HG02852 (cell line): Measurements from ENCODE around the gene NUDT12.

Experiments
- ATAC-seq: cut with Tn5 transposase; IDR thresholded peaks from one replicate; pipeline ENCODE4 v1.9.1; 2021; ENCODE audit warnings: mild to moderate bottlenecking, moderate library complexity; ENCODE audit not compliant: unreplicated experiment

Gene NUDT12

DNA sequence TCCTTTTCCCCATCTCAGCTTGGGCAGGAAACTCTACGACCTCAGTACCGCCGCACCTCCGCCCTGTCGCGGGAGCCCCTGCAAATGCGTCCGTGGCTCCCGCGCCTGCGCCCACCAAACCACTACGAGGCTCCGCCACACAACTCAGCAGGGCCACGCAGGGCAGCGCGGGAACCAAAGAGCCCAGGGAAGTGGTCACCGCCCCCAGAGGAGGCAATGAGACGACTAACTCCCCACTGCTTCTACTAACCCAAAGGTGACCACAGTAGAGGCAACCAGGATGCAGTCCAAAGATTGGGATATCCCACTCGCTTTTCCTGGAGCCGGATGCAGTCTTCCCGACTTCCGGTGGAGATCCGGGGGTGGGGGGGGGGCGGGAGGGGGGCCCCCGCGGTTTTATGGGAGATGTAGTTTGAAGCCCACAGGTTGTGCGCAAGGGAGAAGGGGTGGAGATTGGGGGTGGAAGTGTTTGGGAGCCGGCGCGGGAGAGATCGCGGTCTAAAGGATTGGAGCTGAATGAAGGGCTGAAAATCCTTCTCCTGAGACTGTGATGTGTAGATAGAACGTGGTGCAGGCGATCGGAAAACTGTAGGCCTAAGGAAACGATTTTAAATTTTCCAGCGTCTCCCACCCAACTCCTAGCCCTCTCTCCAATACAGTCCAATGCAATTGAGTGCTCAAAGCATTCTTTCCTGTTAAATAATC is at the start of gene NUDT12:
NUDT12 (minus strand) TSS at position 337 of the 705 bp plus-strand sequence. CDS start 2,541 bp downstream, outside the sequence.
- peak; percentile 90 for ATAC-seq

DNA sequence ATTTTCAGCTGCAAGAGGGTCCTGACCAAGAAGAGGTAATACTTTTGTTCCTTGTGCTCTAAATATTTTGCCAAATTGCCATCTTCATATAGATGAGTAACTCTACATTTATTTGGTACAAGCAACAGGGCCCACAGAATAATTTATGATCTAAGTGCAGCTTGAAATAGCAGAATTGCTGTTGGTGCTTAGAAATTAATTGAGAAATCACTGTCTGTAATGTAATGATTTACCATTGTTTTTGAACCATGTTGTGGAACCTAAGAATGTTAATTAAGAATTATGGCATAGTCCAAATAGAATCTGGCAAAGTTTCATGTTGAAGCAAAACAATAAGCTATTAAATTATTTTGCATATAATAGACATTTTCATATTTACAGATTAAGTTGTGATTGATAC is 44.8 kb upstream of the NUDT12 start:
- no peak for ATAC-seq

DNA sequence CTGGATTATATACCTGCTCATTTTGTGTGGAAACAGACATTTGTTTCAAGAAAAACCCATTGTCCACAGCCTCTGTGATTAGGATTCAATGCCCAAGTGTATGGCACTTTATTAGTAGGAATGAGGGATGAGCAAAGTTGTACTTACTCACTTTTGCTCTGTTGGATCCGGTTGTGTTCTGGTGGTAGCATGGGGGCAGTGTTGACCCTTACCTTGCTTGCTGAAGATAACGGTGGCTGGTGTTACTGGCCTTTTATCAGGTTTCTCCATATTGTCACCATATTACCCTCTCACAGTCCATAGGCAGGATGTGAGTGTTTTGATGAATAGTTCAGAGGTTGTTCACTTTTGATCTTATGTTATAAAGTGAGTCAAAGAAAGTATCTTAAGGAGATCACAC is 42.7 kb upstream of the NUDT12 start:
- no peak for ATAC-seq

DNA sequence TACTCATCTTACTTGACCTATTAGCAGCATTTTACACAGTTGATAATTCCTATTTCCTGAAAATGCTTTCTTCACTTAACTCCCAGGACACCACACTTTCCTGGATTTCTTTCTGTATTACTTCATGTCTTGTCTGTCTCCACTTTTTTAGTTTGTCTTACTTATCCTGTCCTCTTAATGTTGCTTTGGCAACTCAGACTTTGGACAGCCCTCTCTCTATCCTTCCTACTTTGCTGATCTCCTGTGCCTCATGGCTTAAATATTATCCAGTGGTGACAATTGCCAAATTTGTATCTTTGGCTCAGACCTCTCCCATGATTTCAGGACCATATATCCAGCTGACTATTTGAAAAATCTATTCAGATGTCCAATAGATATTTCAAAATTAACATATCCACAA is 39.8 kb upstream of the NUDT12 start:
- no peak for ATAC-seq

DNA sequence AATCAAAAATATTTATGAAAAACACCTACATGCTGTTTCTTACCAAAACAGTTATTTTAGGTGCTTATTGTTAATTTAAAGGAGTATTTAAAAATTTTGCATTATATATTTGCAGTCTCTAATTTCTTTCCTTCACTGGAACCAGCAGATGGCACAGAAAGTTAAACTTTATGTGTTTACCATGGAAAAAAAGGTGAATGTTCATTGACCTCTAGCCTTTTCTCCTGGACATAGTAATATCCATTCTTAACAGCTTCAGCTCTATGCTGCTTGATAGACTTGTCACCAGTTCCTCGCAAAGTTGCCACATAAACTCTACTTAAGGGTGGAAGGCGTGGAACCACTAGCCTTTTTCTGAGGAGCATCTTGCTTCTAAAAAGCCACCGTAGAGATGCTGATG is 38.7 kb upstream of the NUDT12 start:
- ATAC-seq, result no peak

DNA sequence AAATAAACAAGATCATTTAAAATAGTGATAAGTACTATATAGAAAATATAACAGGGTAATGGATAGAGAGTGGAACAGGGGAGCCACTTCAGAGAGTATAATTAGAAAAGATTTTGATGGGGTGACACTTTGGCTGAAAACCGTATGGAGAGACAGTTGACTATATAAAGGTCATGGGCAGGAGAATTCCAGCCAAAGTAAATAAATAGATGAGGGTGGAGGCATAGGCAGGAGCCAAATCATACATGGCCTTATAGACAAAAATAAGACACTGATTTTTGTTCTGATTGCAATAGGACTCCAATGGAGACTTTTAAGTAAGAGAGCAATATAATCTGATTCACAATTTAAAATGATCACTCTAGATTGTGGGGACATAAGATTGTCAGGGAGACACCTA is 37.5 kb upstream of the NUDT12 start:
- no peak for ATAC-seq

DNA sequence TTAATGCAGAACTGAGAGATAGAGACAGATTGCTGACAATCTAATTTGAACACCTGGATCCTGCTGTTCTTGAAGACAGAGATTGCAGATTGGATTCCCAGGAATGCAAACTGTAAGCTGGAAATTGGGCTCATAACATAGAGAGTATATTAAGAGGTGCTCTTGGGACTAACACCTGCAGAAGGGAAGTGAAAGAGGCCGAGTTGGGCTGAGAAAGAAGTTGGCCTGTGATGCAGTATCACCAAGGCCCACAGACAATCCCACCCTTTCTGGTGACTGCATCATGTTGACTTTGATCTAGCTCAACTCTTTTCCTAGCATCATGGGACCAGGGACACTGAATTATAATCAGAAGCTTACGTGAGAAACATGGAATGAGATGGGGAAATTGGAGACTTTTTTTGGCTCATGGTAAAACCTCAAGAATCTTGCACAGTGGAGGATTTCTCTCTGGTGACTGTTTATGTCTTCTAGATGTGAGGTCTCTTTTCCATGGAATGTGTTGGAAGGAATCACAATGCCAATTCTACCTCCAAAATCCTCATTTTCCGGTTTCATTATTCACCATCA is 36.5 kb upstream of the NUDT12 start:
- no peak for ATAC-seq

DNA sequence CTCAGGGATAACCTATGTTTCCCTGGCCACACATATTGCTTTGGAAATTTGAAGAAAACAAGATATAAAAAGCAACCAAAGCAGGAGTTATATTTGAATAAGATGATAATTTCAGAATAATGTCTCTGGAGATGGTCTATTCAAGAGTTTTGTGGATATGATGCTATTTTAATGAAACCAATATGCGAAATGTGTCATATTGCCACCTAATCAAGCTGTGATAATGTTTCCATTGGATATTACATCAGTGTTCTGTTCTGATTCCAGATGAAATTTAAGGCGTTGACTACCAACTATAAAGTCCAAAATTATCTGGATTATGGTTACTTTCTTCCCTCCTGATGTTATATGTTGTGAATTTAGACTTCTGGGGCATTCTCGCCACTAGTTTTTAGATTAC is 27.6 kb upstream of the NUDT12 start:
- ATAC-seq, result no peak

DNA sequence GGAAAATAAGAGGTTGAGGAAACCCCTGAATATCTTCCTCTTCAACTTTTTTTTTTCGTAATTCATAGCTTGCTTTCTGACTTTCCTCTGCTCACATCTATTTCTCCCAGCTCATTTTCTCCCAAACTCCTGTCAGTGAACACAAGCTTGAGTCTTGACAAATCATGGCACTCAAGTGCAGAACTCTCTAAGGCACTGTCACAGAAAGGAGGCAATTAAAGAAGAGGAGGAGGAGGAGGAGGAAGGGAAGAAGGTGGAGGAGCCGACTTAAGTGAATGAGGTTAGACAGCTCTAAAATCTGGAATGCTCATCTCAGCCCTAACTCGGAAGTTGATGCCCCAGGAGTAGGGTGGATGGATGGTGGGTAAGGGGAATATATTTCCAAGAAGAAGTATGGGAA is 27.2 kb upstream of the NUDT12 start:
- ATAC-seq, result no peak

DNA sequence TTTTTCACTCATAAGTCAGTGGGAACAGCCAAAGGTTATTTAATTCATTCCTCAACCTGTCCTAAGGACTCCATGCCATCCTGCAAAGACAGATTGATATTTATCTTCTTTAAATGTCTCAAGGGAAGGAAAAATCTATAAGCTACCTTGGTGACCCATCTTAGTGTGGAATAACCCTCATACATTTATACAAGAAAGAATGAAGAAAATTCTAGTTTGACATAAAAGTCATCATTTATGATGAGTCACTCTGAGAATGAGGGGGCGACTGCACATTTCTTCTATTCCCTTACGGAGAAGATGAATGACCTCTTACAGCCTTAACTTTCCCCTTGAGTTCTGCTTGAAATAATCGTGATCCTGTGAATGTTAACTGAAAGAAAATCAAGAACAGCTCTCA is 26.8 kb upstream of the NUDT12 start:
- no peak for ATAC-seq

DNA sequence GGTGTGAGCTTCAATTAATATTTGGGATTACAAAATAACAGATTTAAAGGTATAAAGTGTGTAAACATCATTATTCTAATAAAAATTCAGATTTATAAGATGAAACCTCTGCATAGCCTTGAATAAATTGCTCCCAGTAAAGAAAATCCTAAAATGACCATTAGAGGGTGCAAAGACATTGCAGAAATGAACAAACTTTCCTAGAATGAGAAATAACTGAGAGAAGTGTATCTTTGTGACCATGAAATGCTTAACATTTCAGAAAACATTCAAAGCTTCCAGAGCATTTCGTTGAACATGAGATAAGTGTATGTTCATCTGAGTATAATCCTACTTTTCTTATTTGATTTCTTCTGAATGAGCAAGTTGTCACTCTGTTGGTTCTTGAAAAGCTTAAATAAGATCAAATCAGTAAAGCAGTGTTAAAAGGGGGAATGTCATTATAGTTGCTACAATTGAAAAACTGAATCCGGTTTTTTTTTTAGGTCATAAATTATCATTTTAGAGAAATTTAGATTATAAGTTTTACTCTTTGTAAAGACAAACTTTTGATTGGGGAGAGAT is 24.7 kb upstream of the NUDT12 start:
- no peak for ATAC-seq

DNA sequence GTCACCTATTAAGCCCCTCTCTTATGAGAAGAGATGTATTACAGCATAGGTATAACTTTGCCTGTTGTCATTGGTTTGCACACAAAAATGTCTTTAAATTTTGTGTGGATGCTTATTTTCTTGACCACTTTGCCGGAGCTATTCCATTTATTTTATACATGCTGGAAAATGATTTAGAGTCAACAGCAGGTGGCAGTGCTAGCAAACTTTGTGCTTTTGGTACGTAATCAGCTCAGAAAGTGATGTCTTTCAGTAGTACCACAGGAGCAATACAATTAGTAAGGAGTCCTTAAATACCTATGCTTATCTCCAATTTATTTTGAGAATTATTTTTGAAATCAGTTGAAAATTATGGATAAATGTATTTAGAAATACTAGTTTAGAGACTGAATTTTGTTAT is 19.8 kb upstream of the NUDT12 start:
- no peak for ATAC-seq

DNA sequence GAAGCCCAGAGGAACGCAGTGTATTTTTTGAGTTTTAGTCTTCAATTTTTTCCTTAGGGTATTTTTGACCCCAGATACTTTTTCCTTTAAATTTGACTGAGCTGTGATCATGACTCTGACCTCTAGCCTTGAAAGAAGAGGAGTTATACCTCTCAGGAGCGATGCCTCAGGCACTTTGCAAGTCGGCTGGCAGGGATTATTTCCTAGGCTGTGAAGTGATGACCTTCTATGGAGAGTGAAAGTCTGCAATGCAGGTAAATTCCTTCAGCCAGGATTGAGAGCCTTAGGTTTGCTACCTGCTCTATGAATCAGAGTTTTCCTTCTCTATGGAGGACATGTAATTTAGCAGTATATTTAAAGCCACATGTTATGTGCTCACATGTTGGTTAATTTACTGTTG is 10.8 kb upstream of the NUDT12 start:
- no peak for ATAC-seq

DNA sequence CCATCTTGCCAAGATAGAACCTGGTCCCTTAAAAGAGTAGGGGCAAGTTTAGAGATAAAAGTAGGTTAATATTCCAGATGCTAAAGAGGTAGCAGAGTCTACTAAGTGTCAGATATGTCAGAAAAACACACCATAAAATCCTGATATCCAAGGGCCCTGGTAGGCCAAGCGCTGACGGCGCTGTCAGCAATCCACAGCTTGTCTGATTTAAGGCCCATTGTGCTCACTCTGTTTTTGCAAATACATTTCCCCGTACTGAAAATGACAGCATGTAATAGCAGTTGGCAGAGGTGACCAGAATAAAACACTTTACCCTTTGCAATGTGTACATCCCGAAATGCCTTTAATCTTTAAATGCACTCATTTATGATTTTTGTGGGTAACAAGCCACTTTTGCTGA is 9.9 kb upstream of the NUDT12 start:
- no peak for ATAC-seq

DNA sequence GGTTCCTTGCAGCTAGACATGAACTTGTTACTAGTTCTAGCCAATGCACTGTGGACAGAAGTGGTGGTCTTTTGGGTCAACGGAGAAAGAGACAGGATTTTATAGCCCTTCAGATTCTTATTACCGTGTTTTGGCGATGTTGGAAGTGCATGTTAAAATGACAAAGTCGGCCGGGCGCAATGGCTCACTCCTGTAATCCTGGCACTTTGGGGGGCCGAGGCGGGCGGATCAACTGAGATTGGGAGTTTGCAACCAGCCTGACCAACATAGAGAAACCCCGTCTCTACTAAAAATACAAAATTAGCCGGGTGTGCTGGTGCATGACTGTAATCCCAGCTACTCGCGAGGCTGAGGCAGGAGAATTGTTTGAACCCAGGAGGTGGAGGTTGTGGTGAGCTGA is 9.1 kb upstream of the NUDT12 start:
- no peak for ATAC-seq

DNA sequence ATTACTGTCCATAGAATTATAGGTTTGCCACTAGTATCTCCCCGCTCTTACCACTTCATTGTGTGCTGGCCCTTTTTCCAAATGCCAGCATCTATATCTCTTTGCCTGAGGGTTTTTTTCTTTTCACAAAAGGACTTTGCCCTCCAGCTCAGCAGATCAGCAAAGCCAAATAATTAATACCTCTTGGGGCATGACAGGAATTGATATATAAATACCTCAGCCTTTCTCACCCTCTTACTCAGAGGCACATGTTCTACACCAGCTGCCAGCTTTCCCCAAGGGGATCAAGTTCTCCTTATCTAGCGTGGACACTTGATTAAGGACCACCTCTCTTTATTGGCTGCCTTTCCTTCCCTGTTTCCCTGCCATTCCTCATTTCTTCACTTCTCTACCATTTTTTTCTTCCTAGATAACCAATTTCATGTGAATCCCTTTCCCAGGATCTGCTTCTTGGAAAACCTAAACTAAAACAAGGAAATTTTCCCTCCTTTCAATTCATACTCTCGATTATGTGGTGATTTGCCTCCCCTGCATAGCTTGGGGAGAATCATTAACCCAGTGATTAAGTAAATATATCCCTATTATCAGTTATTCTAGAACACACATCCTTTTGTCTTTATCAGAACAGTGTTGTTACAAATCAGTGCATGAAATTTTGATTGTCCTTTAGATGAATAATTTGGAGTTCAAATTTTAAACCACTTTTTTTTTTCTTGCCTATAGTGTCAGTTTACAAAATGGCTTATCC is 6.9 kb upstream of the NUDT12 start:
- no peak for ATAC-seq

DNA sequence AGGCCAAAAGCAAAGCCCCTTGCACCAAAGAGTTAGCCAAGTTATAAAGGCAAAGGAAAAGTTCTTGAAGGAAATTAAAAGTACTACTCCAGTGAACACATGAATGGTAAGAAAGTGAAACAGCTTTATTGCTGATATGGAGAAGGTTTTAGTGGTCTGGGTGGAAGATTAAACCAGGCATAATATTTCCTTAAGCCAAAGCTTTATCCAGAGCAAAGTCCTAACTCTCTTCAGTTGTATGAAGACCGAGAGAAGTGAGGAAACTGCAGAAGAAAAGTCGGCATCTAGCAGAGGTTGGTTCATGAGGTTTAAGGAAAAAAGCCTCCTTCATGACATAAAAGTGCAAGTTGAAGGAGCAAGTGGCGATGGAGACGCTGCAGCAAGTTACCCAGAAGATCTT is 3.1 kb upstream of the NUDT12 start:
- ATAC-seq, result no peak

DNA sequence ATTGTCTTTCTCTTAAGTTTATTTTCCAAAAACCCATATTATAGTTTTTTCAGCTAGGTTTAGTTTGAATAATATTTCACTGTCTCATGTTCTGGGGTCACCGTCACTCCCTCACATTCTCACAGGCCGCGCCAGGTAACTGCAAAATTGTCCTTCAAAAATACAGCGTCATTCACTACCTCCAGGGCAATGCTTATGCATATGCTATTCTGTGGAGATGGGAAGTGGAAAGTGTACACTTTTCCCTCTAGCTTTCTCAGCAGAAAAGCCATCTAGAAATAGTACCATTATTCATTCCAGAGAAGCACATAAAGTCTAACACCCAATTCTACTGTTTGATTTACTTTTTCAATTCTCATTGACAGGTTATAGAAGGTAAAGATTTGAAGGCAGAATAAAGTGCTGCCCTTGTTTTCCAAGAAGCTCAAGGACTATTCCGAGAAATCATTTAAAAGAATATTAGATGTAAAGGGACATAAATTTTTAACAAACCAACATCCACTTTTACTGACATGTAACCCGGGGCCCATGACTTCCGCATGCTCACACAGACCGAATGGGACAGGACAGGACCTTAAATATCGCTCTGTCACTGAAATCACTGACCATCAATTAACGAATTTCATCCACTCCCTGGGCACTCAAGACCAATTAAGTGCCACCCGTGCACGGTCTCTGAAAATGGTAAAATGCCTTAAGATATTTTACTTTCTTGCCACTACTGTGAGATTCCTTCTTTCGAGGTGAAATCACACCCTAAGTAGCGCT is 720 bp downstream of the NUDT12 start:
- peak; percentile 43 for ATAC-seq

DNA sequence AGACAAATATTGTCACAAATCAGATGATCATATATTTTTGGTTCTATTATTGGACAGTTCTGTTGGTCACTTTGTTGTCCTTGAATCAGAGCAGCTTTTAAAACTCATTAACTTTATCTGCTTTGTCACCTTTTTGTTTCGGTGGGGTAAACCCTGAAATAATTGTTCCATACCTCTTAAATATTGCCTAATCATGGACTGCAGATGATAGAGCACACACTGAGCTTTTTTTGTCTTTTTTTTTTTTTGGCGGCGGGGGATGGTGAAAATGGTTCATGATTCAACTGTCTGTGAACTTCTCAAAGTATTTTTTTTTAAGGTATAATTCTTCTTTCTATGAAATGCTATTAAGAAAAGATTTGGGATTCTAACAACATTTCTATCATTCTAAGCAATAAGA is 1.8 kb downstream of the NUDT12 start:
- no peak for ATAC-seq

DNA sequence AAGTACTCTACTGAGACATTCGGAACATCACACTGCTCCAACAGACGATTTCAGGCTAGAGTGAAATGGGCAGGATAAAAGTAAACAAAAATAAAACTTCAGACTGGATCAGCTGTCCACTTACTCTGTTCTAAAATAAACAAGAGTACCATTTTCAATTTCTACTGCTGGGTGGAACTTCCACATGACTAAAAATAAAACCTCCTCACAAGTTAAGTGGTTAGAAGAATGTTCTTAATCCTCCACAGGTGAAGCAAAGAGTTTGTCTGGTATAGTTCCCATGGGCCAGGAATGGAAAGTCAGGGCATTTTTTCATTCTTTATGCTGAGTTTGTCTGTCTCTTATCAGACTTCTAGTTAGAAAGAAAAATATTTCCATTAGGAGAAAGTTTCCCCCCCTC is 15.7 kb downstream of the NUDT12 start:
- peak; percentile 56 for ATAC-seq

DNA sequence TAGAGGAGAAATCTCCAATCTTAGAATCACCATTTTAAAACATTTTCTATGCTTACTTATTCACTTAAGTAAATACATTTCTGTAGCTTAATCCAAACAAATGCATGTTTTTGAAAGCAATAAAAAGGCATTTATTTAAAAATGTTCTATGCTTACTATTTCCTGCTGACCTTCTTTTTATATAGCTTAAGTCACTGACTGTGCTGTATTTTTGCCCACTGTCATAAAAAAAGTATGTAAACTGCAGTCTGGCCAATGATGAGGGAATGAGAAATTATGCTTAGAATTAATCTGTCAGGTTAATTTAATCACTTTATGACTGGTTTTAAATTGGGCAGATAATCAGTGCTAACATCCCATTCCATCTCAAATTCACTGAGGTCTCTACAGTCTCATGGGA is 20.1 kb downstream of the NUDT12 start:
- ATAC-seq, result no peak
